ENCODE results near the gene PSMF1.
"Not testable (repeated sequence)": the region's sequence is repeated elsewhere in the genome, so short reads cannot be mapped to it uniquely, and the experiment has no call there.

The PSMF1 gene

GRCh38 chr20:1122388-1123315 lies 4.2 kb downstream of the PSMF1 start:
- DNase-seq (ENCODE audit: low read depth), result peak; percentile 35

- no peak for DNase-seq (ENCODE audit: low read depth)
These were observed 5.3 kb downstream of the PSMF1 start for GRCh38 chr20:1123666-1124065.

- DNase-seq (ENCODE audit: low read depth), result no peak
These were observed 6.0 kb downstream of the PSMF1 start for GRCh38 chr20:1124421-1124820.

- no peak for DNase-seq (ENCODE audit: low read depth)
These were observed 6.9 kb downstream of the PSMF1 start for GRCh38 chr20:1125277-1125676.

GRCh38 chr20:1127840-1128239 lies 9.4 kb downstream of the PSMF1 start:
- no peak for DNase-seq (ENCODE audit: low read depth)

- DNase-seq (ENCODE audit: low read depth), result no peak
These were observed 11.8 kb downstream of the PSMF1 start for GRCh38 chr20:1130058-1130694.

- DNase-seq (ENCODE audit: low read depth), result peak; percentile 43
These were observed 12.4 kb downstream of the PSMF1 start for GRCh38 chr20:1130847-1131246.

GRCh38 chr20:1131354-1131753 lies 13.0 kb downstream of the PSMF1 start:
- DNase-seq (ENCODE audit: low read depth), result no peak

GRCh38 chr20:1134355-1134754 lies 16.0 kb downstream of the PSMF1 start:
- no peak for DNase-seq (ENCODE audit: low read depth)

GRCh38 chr20:1134836-1135235 lies 16.4 kb downstream of the PSMF1 start:
- DNase-seq (ENCODE audit: low read depth), result no peak

- DNase-seq (ENCODE audit: low read depth), result no peak
These were observed 18.8 kb downstream of the PSMF1 start for GRCh38 chr20:1137236-1137635.

- no peak for DNase-seq (ENCODE audit: low read depth)
These were observed 26.2 kb downstream of the PSMF1 start for GRCh38 chr20:1144401-1145172.

GRCh38 chr20:1146957-1147356 lies 28.6 kb downstream of the PSMF1 start:
- DNase-seq (ENCODE audit: low read depth), result no peak

- not testable (repeated sequence) for DNase-seq (ENCODE audit: low read depth)
These were observed 31.4 kb downstream of the PSMF1 start for GRCh38 chr20:1149812-1150211.

GRCh38 chr20:1150218-1150617 lies 31.8 kb downstream of the PSMF1 start:
- no peak for DNase-seq (ENCODE audit: low read depth)

- DNase-seq (ENCODE audit: low read depth), result no peak
These were observed 32.6 kb downstream of the PSMF1 start for GRCh38 chr20:1150968-1151367.

GRCh38 chr20:1154226-1154625 lies 35.8 kb downstream of the PSMF1 start:
- no peak for DNase-seq (ENCODE audit: low read depth)

GRCh38 chr20:1154691-1155090 lies 36.3 kb downstream of the PSMF1 start:
- DNase-seq (ENCODE audit: low read depth), result no peak

GRCh38 chr20:1155342-1155741 lies 36.9 kb downstream of the PSMF1 start:
- DNase-seq (ENCODE audit: low read depth), result no peak

- DNase-seq (ENCODE audit: low read depth), result no peak
These were observed 42.1 kb downstream of the PSMF1 start for GRCh38 chr20:1160496-1160895.

- DNase-seq (ENCODE audit: low read depth), result no peak
These were observed 42.6 kb downstream of the PSMF1 start for GRCh38 chr20:1160991-1161390.

- DNase-seq (ENCODE audit: low read depth), result no peak
These were observed 44.7 kb downstream of the PSMF1 start for GRCh38 chr20:1163105-1163504.

GRCh38 chr20:1163653-1164052 lies 45.3 kb downstream of the PSMF1 start:
- no peak for DNase-seq (ENCODE audit: low read depth)
